Endothelial cell of umbilical vein (primary cell): Measurements from ENCODE around the gene RNF146. TPM values are rescaled to one million over a fixed set of nuclear protein-coding genes. Genes with fewer than 3 reads are reported as not detected.

ENCODE experiments used
- BruUV-seq: library from RNA; stranded (reverse); fragments of 400-500 nt; replicated peaks from 2 replicates; lab custom pipeline; 2021; lab: Mats Ljungman, UMichigan
- CTCF ChIA-PET: fragments of 300-600, 350-600 bp; sonication (Branson Sonifier 250); formaldehyde crosslinking; loops from one replicate; lab custom pipeline; 2021; ENCODE audit warnings: antibody characterized with exemption, inconsistent platforms; lab: Charles Lee
- POLR2A ChIA-PET: fragments of 300-600, 350-600 bp; sonication (Branson Sonifier 250); formaldehyde crosslinking; loops from one replicate; lab custom pipeline; 2021; ENCODE audit warnings: antibody characterized with exemption, inconsistent platforms; lab: Charles Lee
- DNase-seq: peaks from one replicate; pipeline ENCODE4 v3.0.0-alpha.2; 2011; ENCODE audit warnings: low read depth, low spot score
- FAIRE-seq: peaks from 2 replicates; lab custom pipeline; 2011; peaks lifted over from hg19 to GRCh38; lab: Jason Lieb, UNC
- H2AFZ ChIP-seq: 2 replicates; pipeline ENCODE4 v1.6.0; 2012; ENCODE audit warnings: low read depth, low read length, control low read depth, inconsistent platforms
- H3K27ac ChIP-seq: 2 replicates; pipeline ENCODE4 v1.5.1; 2011; ENCODE audit warnings: low read depth, mild to moderate bottlenecking, control low read depth, low read length, moderate library complexity; ENCODE audit not compliant: insufficient read depth
- H3K27me3 ChIP-seq, 2 experiments: 2 replicates each; pipeline versions ENCODE4 v1.6.0 to v1.6.1; 2011; ENCODE audit warnings: low read length in 2 of 2, mixed read lengths in 1 of 2; ENCODE audit not compliant: control insufficient read depth in 2 of 2, insufficient read depth in 2 of 2
- H3K36me3 ChIP-seq, 2 experiments: 2 replicates in 1 of 2; 3 replicates in 1 of 2; pipeline ENCODE4 v1.5.1; 2011; ENCODE audit warnings: low read length in 2 of 2, mild to moderate bottlenecking in 1 of 2, moderate library complexity in 1 of 2; ENCODE audit not compliant: control insufficient read depth in 2 of 2, insufficient read depth in 2 of 2; ENCODE audit errors: extremely low read depth in 1 of 2
- H3K4me1 ChIP-seq: 3 replicates; pipeline ENCODE4 v1.5.1; 2011; ENCODE audit warnings: mild to moderate bottlenecking, low read length; ENCODE audit not compliant: control insufficient read depth, insufficient read depth; ENCODE audit errors: extremely low read depth
- H3K4me2 ChIP-seq: 2 replicates; pipeline ENCODE4 v1.6.1; 2011; ENCODE audit warnings: low read length, control low read depth, mixed read lengths; ENCODE audit not compliant: insufficient read depth
- H3K4me3 ChIP-seq, 3 experiments: fragments of 200-600 bp in 1 of 3; sonication (generic), shearing (Covaris generic) in 1 of 3; replicated peaks in 1 of 3; 2 replicates each; pipeline ENCODE4 v1.5.1; 2011 to 2016; ENCODE audit warnings: control low read depth in 3 of 3, low read length in 3 of 3, mild to moderate bottlenecking in 2 of 3, inconsistent platforms in 1 of 3, low read depth in 1 of 3, moderate library complexity in 1 of 3; ENCODE audit not compliant: insufficient read depth in 1 of 3
- H3K79me2 ChIP-seq: 2 replicates; pipeline ENCODE4 v1.6.0; 2012; ENCODE audit warnings: low read length, inconsistent platforms; ENCODE audit not compliant: control insufficient read depth, insufficient read depth
- H3K9ac ChIP-seq: replicated peaks from 2 replicates; pipeline ENCODE3; 2011; ENCODE audit warnings: low read length, control low read depth; ENCODE audit not compliant: insufficient read depth; ENCODE audit errors: extremely low read depth
- H3K9me1 ChIP-seq: replicated peaks from 3 replicates; pipeline ENCODE4 v1.6.0; 2011; ENCODE audit warnings: mild to moderate bottlenecking, low read length; ENCODE audit not compliant: control insufficient read depth, insufficient read depth; ENCODE audit errors: extremely low read depth
- H3K9me3 ChIP-seq: replicated peaks from 2 replicates; pipeline ENCODE4 v1.5.1; 2012; ENCODE audit warnings: low read length, inconsistent platforms; ENCODE audit not compliant: control insufficient read depth, insufficient read depth
- H4K20me1 ChIP-seq: replicated peaks from 2 replicates; pipeline ENCODE3; 2011; ENCODE audit warnings: mild to moderate bottlenecking, low read length; ENCODE audit not compliant: control insufficient read depth, insufficient read depth; ENCODE audit errors: extremely low read depth
- EZH2 ChIP-seq: IDR thresholded peaks from 2 replicates; pipeline ENCODE4 v1.6.1; 2012; ENCODE audit warnings: borderline replicate concordance, low read depth, mild to moderate bottlenecking, moderate library complexity, low read length, inconsistent platforms; ENCODE audit not compliant: severe bottlenecking
- FOS ChIP-seq: IDR thresholded peaks from 2 replicates; pipeline ENCODE4 v1.6.1; 2011; ENCODE audit warnings: mild to moderate bottlenecking, low read length, moderate library complexity, borderline replicate concordance; ENCODE audit not compliant: insufficient read depth
- GATA2 ChIP-seq: IDR thresholded peaks from 2 replicates; pipeline ENCODE4 v1.7.0; 2011; ENCODE audit warnings: low read depth, mild to moderate bottlenecking, moderate library complexity, mixed read lengths, low read length; ENCODE audit not compliant: insufficient read length, insufficient read depth
- JUN ChIP-seq: IDR thresholded peaks from 2 replicates; pipeline ENCODE4 v1.6.1; 2011; ENCODE audit warnings: borderline replicate concordance, low read depth; ENCODE audit not compliant: insufficient read length, insufficient read depth
- MAX ChIP-seq: IDR thresholded peaks from 2 replicates; pipeline ENCODE4 v1.6.1; 2011; ENCODE audit not compliant: insufficient read depth, insufficient read length
- MYC ChIP-seq: IDR thresholded peaks from one replicate; pipeline ENCODE4 v1.6.1; 2011; ENCODE audit warnings: mild to moderate bottlenecking, low read depth, low read length
- POLR2A ChIP-seq: IDR thresholded peaks from 2 replicates; pipeline ENCODE4 v1.6.1; 2012; ENCODE audit warnings: low read depth, mild to moderate bottlenecking, control low read depth, low read length
- POLR2AphosphoS5 ChIP-seq: IDR thresholded peaks from 2 replicates; pipeline ENCODE4 v1.6.1; 2012; ENCODE audit warnings: low read depth, mild to moderate bottlenecking, control low read depth, low read length, moderate library complexity; ENCODE audit not compliant: insufficient read depth
- dilution Hi-C: fragments of 300-500 bp; cut with MboI; formaldehyde crosslinking; loops from one replicate; pipeline ENCODE4 v1.15.0; 2019; ENCODE audit warnings: low sequenced_read_pairs; ENCODE audit not compliant: extremely low pct_ligation_motif_present
- intact Hi-C: fragments of 100-400 bp; cut with micrococcal nuclease; formaldehyde crosslinking; loops from one replicate; pipeline ENCODE4 v1.10.0; 2022
- polyA plus RNA-seq, 4 experiments: library from polyadenylated mRNA; depleted of rRNA in 3 of 4; stranded (reverse) in 3 of 4; unstranded in 1 of 4; fragments of >200 nt; gene quantifications; 2 replicates each; pipeline versions ENCODE4 v1.2.1 to v1.2.3, GENCODE V29; 2011 to 2012; ENCODE audit warnings: missing spikeins in 1 of 4
- total RNA-seq: library from RNA; stranded (reverse); gene quantifications from 2 replicates; pipeline ENCODE4 v1.2.3, GENCODE V29; 2021
- TF ChIP-seq, protein P1 (sequence below), 2 donors: IDR thresholded peaks; 1 replicate in 1 of 2; 2 replicates in 1 of 2; pipeline ENCODE4 v1.5.1; 2011; ENCODE audit warnings: low read length in 2 of 2, mild to moderate bottlenecking in 2 of 2, moderate library complexity in 2 of 2, control low read depth in 1 of 2, inconsistent platforms in 1 of 2, low read depth in 1 of 2; ENCODE audit not compliant: insufficient read depth in 1 of 2; ENCODE audit errors: extremely low read depth in 1 of 2

The RNF146 gene
- total and polyA plus RNA-seq, 2 donors (not counting 3 experiments of a cell fraction or from before 2014, with no cell fraction given) = 37.5 to 48.1 TPM

- Histone ChIP-seq H3K79me2 (peaks cover 72% of the 10 kb centered on the region), H3K9ac (no peak overlapping the region), H3K27ac (no peak overlapping the region), H3K9me1 (no peaks in the 10 kb centered on the region), H2AFZ (no peak overlapping the region), H3K27me3 (no peaks in the 10 kb centered on the region), H3K4me3 (no peak overlapping the region), H3K4me1 (no peaks in the 10 kb centered on the region), H3K9me3 (no peaks in the 10 kb centered on the region), H4K20me1 (peaks cover 17% of the 10 kb centered on the region), H3K4me2 (no peak overlapping the region), H3K36me3 (peaks cover 0 to 5% of the 10 kb centered on the region in 2 experiments)
- TF ChIP-seq POLR2AphosphoS5 (no peak), MAX (no peak), MYC (no peak), JUN (no peak), FOS (no peak), GATA2 (no peak), EZH2 (no peak), POLR2A (no peak)
- TF ChIP-seq, protein P1, sequence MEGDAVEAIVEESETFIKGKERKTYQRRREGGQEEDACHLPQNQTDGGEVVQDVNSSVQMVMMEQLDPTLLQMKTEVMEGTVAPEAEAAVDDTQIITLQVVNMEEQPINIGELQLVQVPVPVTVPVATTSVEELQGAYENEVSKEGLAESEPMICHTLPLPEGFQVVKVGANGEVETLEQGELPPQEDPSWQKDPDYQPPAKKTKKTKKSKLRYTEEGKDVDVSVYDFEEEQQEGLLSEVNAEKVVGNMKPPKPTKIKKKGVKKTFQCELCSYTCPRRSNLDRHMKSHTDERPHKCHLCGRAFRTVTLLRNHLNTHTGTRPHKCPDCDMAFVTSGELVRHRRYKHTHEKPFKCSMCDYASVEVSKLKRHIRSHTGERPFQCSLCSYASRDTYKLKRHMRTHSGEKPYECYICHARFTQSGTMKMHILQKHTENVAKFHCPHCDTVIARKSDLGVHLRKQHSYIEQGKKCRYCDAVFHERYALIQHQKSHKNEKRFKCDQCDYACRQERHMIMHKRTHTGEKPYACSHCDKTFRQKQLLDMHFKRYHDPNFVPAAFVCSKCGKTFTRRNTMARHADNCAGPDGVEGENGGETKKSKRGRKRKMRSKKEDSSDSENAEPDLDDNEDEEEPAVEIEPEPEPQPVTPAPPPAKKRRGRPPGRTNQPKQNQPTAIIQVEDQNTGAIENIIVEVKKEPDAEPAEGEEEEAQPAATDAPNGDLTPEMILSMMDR (IDR thresholded peaks at IDR 0.05; ENCODE audit: extremely low read depth in 1 of 2, insufficient read depth in 1 of 2, low read depth in 1 of 2, low read length in 2 of 2) = no peak
- DNase-seq (no peak), FAIRE-seq (no peak)
- intact Hi-C loops (no loop called here), dilution Hi-C loops (no loop called here)
- ChIA-PET POLR2A (no interaction called here), CTCF (interaction anchor here (1.3 to 1.9 kb wide), 3 partner anchors 10 to 27 kb away, joined by 3 to 11 read pairs (median 5); partner anchors contain the start of gene RNF146)
- no TSS peak for BruUV-seq
Observed at GRCh38 chr6:127276331-127276730, 9.7 kb downstream of the RNF146 start.
